GM12875 (cell line): Measurements from ENCODE around the gene MAS1.

Experiments used
- H3K4me3 ChIP-seq: one replicate; pipeline ENCODE4 v1.5.1; 2011; ENCODE audit warnings: low read depth, low read length, control low read depth
- TF ChIP-seq, protein P1 (sequence below): IDR thresholded peaks from 2 replicates; pipeline ENCODE4 v1.5.1; 2011; ENCODE audit warnings: low read depth, mild to moderate bottlenecking, control low read depth, inconsistent platforms, low read length, moderate library complexity, borderline replicate concordance; ENCODE audit not compliant: insufficient read depth

Gene MAS1

DNA sequence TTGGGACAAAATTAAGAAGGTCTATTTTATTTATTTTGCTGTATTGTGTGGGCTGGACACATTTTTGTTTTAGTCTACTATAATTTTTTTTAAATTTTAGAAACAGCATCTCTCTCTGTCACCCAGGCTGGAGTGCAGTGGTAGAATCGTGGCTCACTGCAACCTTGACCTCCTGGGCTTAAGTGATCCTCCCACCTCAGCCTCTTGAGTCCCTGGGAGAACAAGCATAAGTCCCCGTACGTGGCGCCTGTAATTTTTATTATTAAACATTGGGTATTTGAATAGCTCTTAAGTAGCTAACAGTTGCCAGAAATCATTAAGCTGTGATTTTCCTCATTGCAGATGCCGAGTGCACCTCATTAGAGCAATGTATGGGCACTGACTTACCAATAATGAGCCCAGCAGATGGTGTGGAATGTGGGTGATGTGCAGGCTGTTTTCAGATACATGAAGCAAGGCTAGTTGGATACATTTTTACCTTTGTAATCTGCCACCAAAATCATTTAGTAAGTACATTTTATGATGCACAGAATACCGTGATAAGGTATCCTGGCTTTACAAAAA lies 10.3 kb upstream of the MAS1 start:
- H3K4me3 ChIP-seq: no peak overlapping the region
- TF ChIP-seq, protein P1, sequence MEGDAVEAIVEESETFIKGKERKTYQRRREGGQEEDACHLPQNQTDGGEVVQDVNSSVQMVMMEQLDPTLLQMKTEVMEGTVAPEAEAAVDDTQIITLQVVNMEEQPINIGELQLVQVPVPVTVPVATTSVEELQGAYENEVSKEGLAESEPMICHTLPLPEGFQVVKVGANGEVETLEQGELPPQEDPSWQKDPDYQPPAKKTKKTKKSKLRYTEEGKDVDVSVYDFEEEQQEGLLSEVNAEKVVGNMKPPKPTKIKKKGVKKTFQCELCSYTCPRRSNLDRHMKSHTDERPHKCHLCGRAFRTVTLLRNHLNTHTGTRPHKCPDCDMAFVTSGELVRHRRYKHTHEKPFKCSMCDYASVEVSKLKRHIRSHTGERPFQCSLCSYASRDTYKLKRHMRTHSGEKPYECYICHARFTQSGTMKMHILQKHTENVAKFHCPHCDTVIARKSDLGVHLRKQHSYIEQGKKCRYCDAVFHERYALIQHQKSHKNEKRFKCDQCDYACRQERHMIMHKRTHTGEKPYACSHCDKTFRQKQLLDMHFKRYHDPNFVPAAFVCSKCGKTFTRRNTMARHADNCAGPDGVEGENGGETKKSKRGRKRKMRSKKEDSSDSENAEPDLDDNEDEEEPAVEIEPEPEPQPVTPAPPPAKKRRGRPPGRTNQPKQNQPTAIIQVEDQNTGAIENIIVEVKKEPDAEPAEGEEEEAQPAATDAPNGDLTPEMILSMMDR: no peak

DNA sequence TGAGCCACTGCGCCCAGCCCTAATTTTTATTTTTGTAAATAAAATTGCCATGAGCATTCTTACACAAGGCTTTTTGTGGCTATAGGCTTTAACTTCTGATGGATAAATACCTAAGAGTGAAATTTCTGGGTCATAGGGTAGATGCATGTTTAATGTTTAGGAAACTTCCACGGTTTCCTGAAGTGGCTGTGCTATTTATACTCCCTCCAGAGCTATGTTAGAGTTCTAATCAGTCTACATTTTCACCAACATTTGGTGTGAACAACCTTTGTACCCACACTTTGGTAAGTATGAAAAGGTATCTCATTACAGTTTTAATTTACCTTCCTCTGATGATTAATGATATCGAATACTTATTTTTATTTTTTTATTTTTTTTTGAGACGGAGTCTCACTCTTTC lies 6.1 kb upstream of the MAS1 start:
- no peak overlapping the region for H3K4me3 ChIP-seq
- TF ChIP-seq, protein P1: no peak

DNA sequence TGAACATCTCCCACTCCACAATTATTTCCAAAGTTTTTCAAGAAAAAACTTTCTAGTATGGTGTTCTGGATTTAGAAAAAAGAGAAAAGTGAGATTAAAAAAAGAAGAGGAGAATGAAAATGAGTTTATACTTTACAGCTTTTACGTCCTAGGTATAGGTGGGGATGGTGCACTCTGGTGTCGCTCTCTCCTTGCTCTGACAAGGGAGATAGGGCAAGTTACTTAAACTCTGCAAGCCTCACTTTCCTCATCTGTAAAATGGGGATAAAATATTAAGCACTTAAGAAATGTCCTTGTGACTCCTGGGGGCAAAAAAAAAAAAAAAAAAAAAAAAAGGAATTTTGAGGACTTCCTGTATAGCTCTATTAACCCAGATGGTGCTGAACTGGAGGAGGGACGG lies 4.5 kb upstream of the MAS1 start:
- TF ChIP-seq, protein P1: no peak

DNA sequence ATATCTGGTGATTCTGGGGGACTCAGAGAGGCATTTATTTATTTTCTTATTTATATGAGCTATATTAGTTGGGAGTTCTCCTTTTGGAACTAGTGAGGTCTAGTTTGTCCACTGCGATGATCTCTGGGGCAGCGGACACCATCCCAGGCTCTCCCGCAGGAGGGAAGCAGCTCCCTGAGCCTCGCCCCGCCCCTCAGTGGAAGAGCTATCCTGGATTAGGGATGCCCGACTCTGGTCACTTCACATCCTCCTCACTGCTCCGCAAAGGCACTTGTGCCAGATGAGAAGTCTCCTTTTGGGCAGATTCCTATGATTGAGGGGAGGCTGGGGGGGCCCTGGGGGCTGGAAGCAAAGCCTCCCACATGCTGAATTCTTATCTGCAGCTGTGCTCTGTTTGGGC lies 3.6 kb upstream of the MAS1 start:
- H3K4me3 ChIP-seq: no peak overlapping the region
- TF ChIP-seq, protein P1: no peak

More for the DNA sequence above, 4.5 kb upstream of the MAS1 start:
- H3K4me3 ChIP-seq: no peak overlapping the region

DNA sequence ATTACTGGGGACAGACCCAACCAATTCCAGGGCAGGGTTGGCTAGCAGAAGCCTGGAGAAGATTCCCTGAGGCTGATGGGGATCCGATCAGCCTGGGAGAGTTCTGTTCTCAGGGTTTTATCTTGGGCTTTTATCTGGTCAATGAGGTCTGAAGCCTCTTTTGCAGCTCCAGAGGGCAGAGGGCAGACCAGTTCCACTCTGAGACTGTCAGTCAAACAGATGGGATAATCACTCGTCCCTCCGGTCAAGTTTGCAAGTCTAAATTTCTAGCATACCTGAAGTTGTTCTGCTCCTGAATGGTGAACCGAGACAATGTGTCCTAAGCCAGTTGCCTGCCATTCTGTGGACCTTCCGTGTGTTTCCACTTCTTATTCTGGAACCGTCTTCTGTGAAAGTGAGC lies 3.0 kb upstream of the MAS1 start:
- no peak overlapping the region for H3K4me3 ChIP-seq
- TF ChIP-seq, protein P1: no peak

DNA sequence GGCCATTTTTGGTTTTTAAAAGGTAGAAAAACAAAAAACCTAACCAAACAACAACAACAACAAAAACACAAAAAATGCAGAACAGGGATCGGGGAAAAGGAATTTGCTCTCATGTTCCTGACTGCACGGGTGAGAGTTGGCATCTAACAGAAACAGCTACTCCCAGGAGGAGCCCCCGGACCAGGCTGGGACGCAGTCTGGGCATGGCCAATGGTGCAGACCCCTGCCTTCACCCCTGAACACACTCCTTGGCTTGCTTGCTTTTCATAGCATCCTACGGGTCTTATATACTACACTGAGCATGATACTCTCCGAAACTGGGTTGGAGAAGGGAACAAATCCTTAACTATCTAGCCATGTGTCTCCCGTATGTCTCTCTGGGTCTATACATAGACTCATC lies 587 bp upstream of the MAS1 start:
- no peak overlapping the region for H3K4me3 ChIP-seq
- TF ChIP-seq, protein P1: no peak

DNA sequence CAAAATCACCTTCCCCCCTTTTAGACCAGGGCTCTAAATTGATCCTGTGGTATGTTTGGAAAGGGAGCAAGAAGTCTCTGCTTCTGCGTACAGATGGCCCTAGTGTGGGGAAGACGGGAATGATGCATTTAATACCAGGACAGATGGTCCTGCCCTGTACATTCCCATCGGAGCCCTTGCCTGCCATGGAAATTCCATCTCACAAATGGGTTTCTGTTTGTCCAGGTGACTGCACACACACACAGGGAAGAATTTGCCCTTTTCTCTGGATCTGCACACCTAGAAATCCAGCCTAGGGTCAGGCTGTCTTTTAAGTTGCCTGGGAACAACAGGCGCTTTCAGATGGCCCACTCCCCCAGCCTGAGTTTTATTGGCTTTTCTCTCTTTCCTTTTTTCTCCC lies 1.3 kb downstream of the MAS1 start:
- no peak overlapping the region for H3K4me3 ChIP-seq
- TF ChIP-seq, protein P1: no peak
